Measurements from ENCODE around the gene CFDP1. TPM values are rescaled to one million over a fixed set of nuclear protein-coding genes. Genes with fewer than 3 reads are reported as not detected.
A peak's percentile ranks its signal among the peaks of the same experiment; 100 is the strongest.

Gene CFDP1
- total and polyA plus RNA-seq, 5 donors from 2014 or later, result 32.0 to 63.8 (median 40.2) TPM

GRCh38 chr16:75340741-75341491 lies 92.4 kb downstream of the CFDP1 start:
- no peak for ATAC-seq (ENCODE audit: low read depth in 2 of 2)
- peaks cover 6 to 17% (median 10%) of the 10 kb centered on the region in 4 donors for H3K4me1 Mint-ChIP-seq
- H3K4me3 Mint-ChIP-seq, result no peak overlapping the region
- Histone ChIP-seq H3K27me3 (ENCODE audit: control insufficient read depth, insufficient read depth, low read length) (no peaks in the 10 kb centered on the region), H3K4me3 (ENCODE audit: low read depth, low read length) (no peak overlapping the region), H3K36me3 (ENCODE audit: control insufficient read depth, insufficient read depth, low read length) (peaks cover 3% of the 10 kb centered on the region), H3K27ac (ENCODE audit: insufficient read depth, low read length, poor library complexity, severe bottlenecking) (no peak overlapping the region), H3K9me3 (ENCODE audit: control insufficient read depth in 2 of 2, low read length in 2 of 2) (no peaks in the 10 kb centered on the region), H3K4me1 (ENCODE audit: control insufficient read depth, insufficient read depth, low read length, poor library complexity, severe bottlenecking) (no peaks in the 10 kb centered on the region)
- DNase-seq, result no peak
- no peak overlapping the region for H3K27ac Mint-ChIP-seq
- H3K9me3 Mint-ChIP-seq, result no peaks in the 10 kb centered on the region
- H3K36me3 Mint-ChIP-seq, result peaks cover 40% of the 10 kb centered on the region
- H3K27me3 Mint-ChIP-seq, result no peaks in the 10 kb centered on the region

- Histone ChIP-seq H3K4me1 (ENCODE audit: control insufficient read depth, insufficient read depth, low read length, poor library complexity, severe bottlenecking) (peaks cover 13% of the 10 kb centered on the region), H3K27me3 (ENCODE audit: control insufficient read depth, insufficient read depth, low read length) (no peaks in the 10 kb centered on the region), H3K9me3 (ENCODE audit: control insufficient read depth in 2 of 2, low read length in 2 of 2) (no peaks in the 10 kb centered on the region), H3K36me3 (ENCODE audit: control insufficient read depth, insufficient read depth, low read length) (no peaks in the 10 kb centered on the region), H3K27ac (ENCODE audit: insufficient read depth, low read length, poor library complexity, severe bottlenecking) (no peak overlapping the region), H3K4me3 (ENCODE audit: low read depth, low read length) (no peak overlapping the region)
- Mint-ChIP-seq H3K4me1 (peaks cover 20 to 26% (median 21%) of the 10 kb centered on the region in 4 donors), H3K4me3 (no peak overlapping the region), H3K36me3 (peaks cover 37% of the 10 kb centered on the region), H3K27ac (peak overlapping the region in 1 of 3 donors; percentile 52), H3K27me3 (peaks cover 4% of the 10 kb centered on the region), H3K9me3 (no peaks in the 10 kb centered on the region)
- DNase-seq (no peak), ATAC-seq (ENCODE audit: low read depth in 2 of 2) (no peak)
Observed at GRCh38 chr16:75337430-75337829, 95.9 kb downstream of the CFDP1 start.

- no peak for DNase-seq
- no peak overlapping the region for H3K4me3 ChIP-seq (ENCODE audit: low read depth, low read length)
- ATAC-seq (ENCODE audit: low read depth in 2 of 2), result no peak
- Mint-ChIP-seq H3K9me3 (no peaks in the 10 kb centered on the region), H3K27me3 (peaks cover 4% of the 10 kb centered on the region), H3K27ac (no peak overlapping the region), H3K36me3 (peaks cover 31% of the 10 kb centered on the region), H3K4me1 (peaks cover 18 to 26% (median 20%) of the 10 kb centered on the region in 4 donors), H3K4me3 (no peak overlapping the region)
- peaks cover 13% of the 10 kb centered on the region for H3K4me1 ChIP-seq (ENCODE audit: control insufficient read depth, insufficient read depth, low read length, poor library complexity, severe bottlenecking)
- no peak overlapping the region for H3K27ac ChIP-seq (ENCODE audit: insufficient read depth, low read length, poor library complexity, severe bottlenecking)
- no peaks in the 10 kb centered on the region for H3K27me3 ChIP-seq (ENCODE audit: control insufficient read depth, insufficient read depth, low read length)
- H3K36me3 ChIP-seq (ENCODE audit: control insufficient read depth, insufficient read depth, low read length), result no peaks in the 10 kb centered on the region
- H3K9me3 ChIP-seq (ENCODE audit: control insufficient read depth in 2 of 2, low read length in 2 of 2), result no peaks in the 10 kb centered on the region
Observed at GRCh38 chr16:75336521-75336920, 96.8 kb downstream of the CFDP1 start.

GRCh38 chr16:75333721-75334163 lies 99.6 kb downstream of the CFDP1 start:
- H3K27ac Mint-ChIP-seq, result peak overlapping the region; percentile 12 to 82 (median 36)
- peaks cover 20% of the 10 kb centered on the region for H3K36me3 Mint-ChIP-seq
- Histone ChIP-seq H3K36me3 (ENCODE audit: control insufficient read depth, insufficient read depth, low read length) (no peaks in the 10 kb centered on the region), H3K27me3 (ENCODE audit: control insufficient read depth, insufficient read depth, low read length) (no peaks in the 10 kb centered on the region), H3K27ac (ENCODE audit: insufficient read depth, low read length, poor library complexity, severe bottlenecking) (no peak overlapping the region), H3K9me3 (ENCODE audit: control insufficient read depth in 2 of 2, low read length in 2 of 2) (no peaks in the 10 kb centered on the region), H3K4me1 (ENCODE audit: control insufficient read depth, insufficient read depth, low read length, poor library complexity, severe bottlenecking) (peaks cover 13% of the 10 kb centered on the region), H3K4me3 (ENCODE audit: low read depth, low read length) (no peak overlapping the region)
- ATAC-seq (ENCODE audit: low read depth in 2 of 2) (no peak), DNase-seq (no peak)
- H3K9me3 Mint-ChIP-seq, result no peaks in the 10 kb centered on the region
- H3K4me1 Mint-ChIP-seq, result peaks cover 18 to 26% (median 24%) of the 10 kb centered on the region in 4 donors
- peaks cover 4% of the 10 kb centered on the region for H3K27me3 Mint-ChIP-seq
- peak overlapping the region in 1 of 4 donors; percentile 26 for H3K4me3 Mint-ChIP-seq

- Histone ChIP-seq H3K27ac (ENCODE audit: insufficient read depth, low read length, poor library complexity, severe bottlenecking) (no peak overlapping the region), H3K36me3 (ENCODE audit: control insufficient read depth, insufficient read depth, low read length) (no peaks in the 10 kb centered on the region), H3K27me3 (ENCODE audit: control insufficient read depth, insufficient read depth, low read length) (no peaks in the 10 kb centered on the region), H3K4me3 (ENCODE audit: low read depth, low read length) (no peak overlapping the region), H3K4me1 (ENCODE audit: control insufficient read depth, insufficient read depth, low read length, poor library complexity, severe bottlenecking) (peaks cover 32% of the 10 kb centered on the region), H3K9me3 (ENCODE audit: control insufficient read depth in 2 of 2, low read length in 2 of 2) (no peaks in the 10 kb centered on the region)
- peaks cover 0 to 3% (median 0%) of the 10 kb centered on the region in 7 donors for H3K9me3 Mint-ChIP-seq
- H3K27me3 Mint-ChIP-seq, result peaks cover 9% of the 10 kb centered on the region
- H3K4me3 Mint-ChIP-seq, result no peak overlapping the region
- H3K4me1 Mint-ChIP-seq, result peaks cover 15 to 46% (median 36%) of the 10 kb centered on the region in 4 donors
- H3K27ac Mint-ChIP-seq, result no peak overlapping the region
- DNase-seq (no peak), ATAC-seq (ENCODE audit: low read depth in 2 of 2) (no peak)
- H3K36me3 Mint-ChIP-seq, result peaks cover 9% of the 10 kb centered on the region
Observed at GRCh38 chr16:75329943-75330342, 103.4 kb downstream of the CFDP1 start.

- Mint-ChIP-seq H3K36me3 (peaks cover 14% of the 10 kb centered on the region), H3K27me3 (peaks cover 6% of the 10 kb centered on the region), H3K4me3 (peak overlapping the region in 3 of 4 donors; percentile 16 to 72 (median 63)), H3K27ac (peak overlapping the region; percentile 54 to 84 (median 81)), H3K9me3 (peaks cover 0 to 5% (median 0%) of the 10 kb centered on the region in 7 donors), H3K4me1 (peaks cover 8 to 46% (median 34%) of the 10 kb centered on the region in 4 donors)
- H3K4me3 ChIP-seq (ENCODE audit: low read depth, low read length), result peak overlapping the region; percentile 53
- H3K4me1 ChIP-seq (ENCODE audit: control insufficient read depth, insufficient read depth, low read length, poor library complexity, severe bottlenecking), result peaks cover 29% of the 10 kb centered on the region
- DNase-seq (peak in 2 of 3 donors; percentile 40 to 77), ATAC-seq (ENCODE audit: low read depth in 2 of 2) (peak; percentile 79 to 90)
- no peak overlapping the region for H3K27ac ChIP-seq (ENCODE audit: insufficient read depth, low read length, poor library complexity, severe bottlenecking)
- H3K27me3 ChIP-seq (ENCODE audit: control insufficient read depth, insufficient read depth, low read length), result no peaks in the 10 kb centered on the region
- H3K9me3 ChIP-seq (ENCODE audit: control insufficient read depth in 2 of 2, low read length in 2 of 2), result no peaks in the 10 kb centered on the region
- H3K36me3 ChIP-seq (ENCODE audit: control insufficient read depth, insufficient read depth, low read length), result no peaks in the 10 kb centered on the region
Observed at GRCh38 chr16:75326333-75326732, 107.0 kb downstream of the CFDP1 start.

- H3K4me3 ChIP-seq (ENCODE audit: low read depth, low read length), result no peak overlapping the region
- H3K4me3 Mint-ChIP-seq, result peak overlapping the region in 2 of 4 donors; percentile 19 to 45
- peaks cover 8 to 65% (median 49%) of the 10 kb centered on the region in 4 donors for H3K4me1 Mint-ChIP-seq
- H3K27ac Mint-ChIP-seq, result peak overlapping the region in 2 of 3 donors; percentile 26
- DNase-seq, result no peak
- peaks cover 6% of the 10 kb centered on the region for H3K27me3 Mint-ChIP-seq
- no peaks in the 10 kb centered on the region for H3K36me3 ChIP-seq (ENCODE audit: control insufficient read depth, insufficient read depth, low read length)
- no peak for ATAC-seq (ENCODE audit: low read depth in 2 of 2)
- no peak overlapping the region for H3K27ac ChIP-seq (ENCODE audit: insufficient read depth, low read length, poor library complexity, severe bottlenecking)
- peaks cover 48% of the 10 kb centered on the region for H3K4me1 ChIP-seq (ENCODE audit: control insufficient read depth, insufficient read depth, low read length, poor library complexity, severe bottlenecking)
- H3K9me3 Mint-ChIP-seq, result peaks cover 0 to 5% (median 0%) of the 10 kb centered on the region in 7 donors
- peaks cover 14% of the 10 kb centered on the region for H3K36me3 Mint-ChIP-seq
- no peaks in the 10 kb centered on the region for H3K9me3 ChIP-seq (ENCODE audit: control insufficient read depth in 2 of 2, low read length in 2 of 2)
- H3K27me3 ChIP-seq (ENCODE audit: control insufficient read depth, insufficient read depth, low read length), result no peaks in the 10 kb centered on the region
Observed at GRCh38 chr16:75323933-75324332, 109.4 kb downstream of the CFDP1 start.

Data from CD4-positive, CD25-positive, alpha-beta regulatory T cell (primary cell).